ENCODE results near the gene BDKRB1. TPM values are rescaled to one million over a fixed set of nuclear protein-coding genes. Genes with fewer than 3 reads are reported as not detected.

The BDKRB1 gene
- total RNA-seq, 1 experiment from 2014 or later: not detected

DNA sequence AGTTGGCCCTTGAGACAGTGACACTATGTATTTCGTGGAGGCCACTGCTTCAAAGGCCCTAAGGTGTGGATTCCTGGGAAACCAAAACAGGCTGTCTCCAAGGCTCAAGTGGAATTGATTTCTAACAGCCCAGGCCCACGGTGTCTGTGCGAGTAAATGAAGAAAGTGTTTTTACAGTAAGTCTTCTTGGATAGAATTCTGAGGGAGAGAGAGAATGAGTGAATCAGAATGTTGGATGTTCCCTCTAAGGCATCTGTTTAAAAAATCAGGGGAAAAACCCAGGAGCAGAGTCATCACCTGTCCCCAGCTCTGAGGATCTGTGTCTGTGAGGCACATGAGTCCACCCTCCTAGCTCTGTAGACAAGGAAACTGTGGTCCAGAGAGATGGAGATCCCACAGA, 22.3 kb upstream of the BDKRB1 start:
- H3K36me3 Mint-ChIP-seq (ENCODE audit: insufficient read depth in 1 of 3, low read depth in 3 of 3): peaks cover 0 to under 1% (median 0%) of the 10 kb centered on the region in 3 experiments; a peak in 1 of 7 replicates
- H3K27ac Mint-ChIP-seq: peak overlapping the region in 1 of 3 experiments; percentile 39; a peak in 2 of 7 replicates
- no peak overlapping the region for H2BK5ac ChIP-seq (ENCODE audit: insufficient read length, low read length)

More for the DNA sequence above, 22.3 kb upstream of the BDKRB1 start:
- H2BK12ac ChIP-seq (ENCODE audit: insufficient read length, low read depth, low read length): no peak overlapping the region
- no peak overlapping the region for H3K23ac ChIP-seq (ENCODE audit: insufficient read length, low read depth, low read length)
- H4K5ac ChIP-seq (ENCODE audit: insufficient read length, low read depth, low read length): no peak overlapping the region
- peaks cover 6% of the 10 kb centered on the region for H3K4me1 ChIP-seq (ENCODE audit: insufficient read depth, low read length)
- no peaks in the 10 kb centered on the region for H3K79me1 ChIP-seq (ENCODE audit: insufficient read depth, low read depth, low read length, poor library complexity, severe bottlenecking)
- H2AFZ ChIP-seq (ENCODE audit: low read length): no peak overlapping the region
- WGBS (ENCODE audit: extremely low coverage, insufficient read length, low lambda C conversion rate): no CpG with 5 or more reads among the region's 3 CpGs
- no peaks in the 10 kb centered on the region for H3K79me2 ChIP-seq (ENCODE audit: insufficient read depth, low read length)
- H2BK15ac ChIP-seq (ENCODE audit: low read depth, low read length): no peak overlapping the region
- peaks cover 3% of the 10 kb centered on the region for H3K9me3 ChIP-seq (ENCODE audit: control insufficient read depth, low read depth, low read length)
- H3T11ph ChIP-seq (ENCODE audit: low read length): no peak overlapping the region
- H3K56ac ChIP-seq (ENCODE audit: insufficient read length, low read depth, low read length): no peak overlapping the region
- no peak overlapping the region for H3K4me2 ChIP-seq (ENCODE audit: insufficient read depth, insufficient read length, low read length)
- no peak overlapping the region for H2BK120ac ChIP-seq (ENCODE audit: low read depth, low read length, poor library complexity, severe bottlenecking)
- TF ChIP-seq, protein P1, sequence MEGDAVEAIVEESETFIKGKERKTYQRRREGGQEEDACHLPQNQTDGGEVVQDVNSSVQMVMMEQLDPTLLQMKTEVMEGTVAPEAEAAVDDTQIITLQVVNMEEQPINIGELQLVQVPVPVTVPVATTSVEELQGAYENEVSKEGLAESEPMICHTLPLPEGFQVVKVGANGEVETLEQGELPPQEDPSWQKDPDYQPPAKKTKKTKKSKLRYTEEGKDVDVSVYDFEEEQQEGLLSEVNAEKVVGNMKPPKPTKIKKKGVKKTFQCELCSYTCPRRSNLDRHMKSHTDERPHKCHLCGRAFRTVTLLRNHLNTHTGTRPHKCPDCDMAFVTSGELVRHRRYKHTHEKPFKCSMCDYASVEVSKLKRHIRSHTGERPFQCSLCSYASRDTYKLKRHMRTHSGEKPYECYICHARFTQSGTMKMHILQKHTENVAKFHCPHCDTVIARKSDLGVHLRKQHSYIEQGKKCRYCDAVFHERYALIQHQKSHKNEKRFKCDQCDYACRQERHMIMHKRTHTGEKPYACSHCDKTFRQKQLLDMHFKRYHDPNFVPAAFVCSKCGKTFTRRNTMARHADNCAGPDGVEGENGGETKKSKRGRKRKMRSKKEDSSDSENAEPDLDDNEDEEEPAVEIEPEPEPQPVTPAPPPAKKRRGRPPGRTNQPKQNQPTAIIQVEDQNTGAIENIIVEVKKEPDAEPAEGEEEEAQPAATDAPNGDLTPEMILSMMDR (conservative IDR thresholded peaks at IDR 0.05): no peak
- no peaks in the 10 kb centered on the region for H3K23me2 ChIP-seq (ENCODE audit: insufficient read length, low read depth, low read length, poor library complexity, severe bottlenecking)
- H4K91ac ChIP-seq (ENCODE audit: insufficient read length, low read depth, low read length): no peak overlapping the region
- H2AK5ac ChIP-seq (ENCODE audit: insufficient read length, low read length): no peak overlapping the region
- no peak overlapping the region for H3K9ac ChIP-seq (ENCODE audit: extremely low read depth, insufficient read length, low read length)
- no peak overlapping the region for H2BK20ac ChIP-seq (ENCODE audit: low read depth, low read length, poor library complexity, severe bottlenecking)
- H3K27me3 ChIP-seq (ENCODE audit: insufficient read depth, low read length): no peaks in the 10 kb centered on the region
- Mint-ChIP-seq H3K4me3 (no peak overlapping the region), H3K4me1 (peaks cover 14 to 19% of the 10 kb centered on the region in 2 experiments), H3K9me3 (peaks cover 0 to 2% of the 10 kb centered on the region in 2 experiments; a peak in 3 of 5 replicates), H3K27me3 (ENCODE audit: low read depth) (no peaks in the 10 kb centered on the region)
- H4K20me1 ChIP-seq (ENCODE audit: control insufficient read depth, insufficient read depth, insufficient read length): no peaks in the 10 kb centered on the region
- no peak overlapping the region for H3K18ac ChIP-seq (ENCODE audit: insufficient read length, low read depth, low read length)
- no peak overlapping the region for H3K27ac ChIP-seq (ENCODE audit: insufficient read length, low read depth, low read length)
- H3K14ac ChIP-seq (ENCODE audit: insufficient read depth, low read length): no peak overlapping the region
- no peak overlapping the region for H4K8ac ChIP-seq (replicated peaks; ENCODE audit: insufficient read length, low read depth, low read length)
- DNase-seq: no peak
- H3K4ac ChIP-seq (ENCODE audit: low read depth, low read length): no peak overlapping the region

Measured in H9 (cell line).